Activated T-cell treated with anti-CD3 and anti-CD28 coated beads, Interleukin-2, amount 50 U/mL, for 48 hours (primary cell): ENCODE measurements around the gene SLC35F5.
A peak's percentile ranks its signal among the peaks of the same experiment; 100 is the strongest.
"Not testable (repeated sequence)": the region's sequence is repeated elsewhere in the genome, so short reads cannot be mapped to it uniquely, and the experiment has no call there.

Experiments
- DNase-seq, 2 experiments: peaks; one replicate each; pipeline ENCODE4 v3.0.0-alpha.2; 2020

Gene SLC35F5, protein sequence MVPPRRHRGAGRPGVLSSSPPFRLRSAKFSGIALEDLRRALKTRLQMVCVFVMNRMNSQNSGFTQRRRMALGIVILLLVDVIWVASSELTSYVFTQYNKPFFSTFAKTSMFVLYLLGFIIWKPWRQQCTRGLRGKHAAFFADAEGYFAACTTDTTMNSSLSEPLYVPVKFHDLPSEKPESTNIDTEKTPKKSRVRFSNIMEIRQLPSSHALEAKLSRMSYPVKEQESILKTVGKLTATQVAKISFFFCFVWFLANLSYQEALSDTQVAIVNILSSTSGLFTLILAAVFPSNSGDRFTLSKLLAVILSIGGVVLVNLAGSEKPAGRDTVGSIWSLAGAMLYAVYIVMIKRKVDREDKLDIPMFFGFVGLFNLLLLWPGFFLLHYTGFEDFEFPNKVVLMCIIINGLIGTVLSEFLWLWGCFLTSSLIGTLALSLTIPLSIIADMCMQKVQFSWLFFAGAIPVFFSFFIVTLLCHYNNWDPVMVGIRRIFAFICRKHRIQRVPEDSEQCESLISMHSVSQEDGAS

DNA sequence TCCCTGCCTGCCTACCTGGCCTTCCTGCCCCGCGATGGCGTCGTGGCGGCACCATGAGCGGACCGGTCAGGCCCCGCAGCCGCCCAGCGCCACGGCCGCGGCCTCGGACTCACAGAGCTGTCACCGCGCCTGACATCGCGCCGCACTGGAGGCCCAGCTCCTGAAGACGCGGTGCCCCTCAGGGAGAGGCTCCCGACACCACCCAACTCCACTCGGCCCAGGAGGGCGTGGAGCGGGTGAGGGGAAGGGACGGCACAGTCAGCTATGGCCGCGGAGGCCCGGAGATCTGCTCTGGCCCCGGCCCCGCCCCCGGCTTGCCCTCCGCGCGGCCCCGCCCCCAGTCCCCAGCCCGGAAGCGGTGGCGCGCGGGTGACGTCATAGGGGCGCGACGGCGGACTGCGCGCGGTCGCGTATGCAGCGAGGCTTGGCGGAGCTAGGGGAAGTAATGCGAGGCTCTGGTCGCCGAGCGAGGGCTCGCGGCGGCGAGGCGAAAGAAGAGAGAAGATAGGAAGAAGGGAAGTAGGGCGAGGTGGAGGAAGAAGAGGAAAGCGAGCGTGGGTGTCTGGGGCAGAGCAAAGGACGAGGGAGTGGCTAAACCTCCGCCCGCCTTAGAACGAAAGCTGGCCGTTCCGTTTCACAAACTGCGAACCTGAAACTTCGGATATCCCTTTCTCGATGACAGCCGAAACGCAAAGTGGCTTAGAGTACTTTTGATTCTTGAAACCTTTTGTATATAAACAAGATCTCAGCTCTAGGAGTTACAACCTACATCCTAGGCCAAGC is at the start of gene SLC35F5:
Gene SLC35F5, minus strand, starts transcription at position 288 of the 783 bp plus-strand sequence. Its CDS starts 233 bp downstream, at position 55.
- peak; percentile 95 for DNase-seq

DNA sequence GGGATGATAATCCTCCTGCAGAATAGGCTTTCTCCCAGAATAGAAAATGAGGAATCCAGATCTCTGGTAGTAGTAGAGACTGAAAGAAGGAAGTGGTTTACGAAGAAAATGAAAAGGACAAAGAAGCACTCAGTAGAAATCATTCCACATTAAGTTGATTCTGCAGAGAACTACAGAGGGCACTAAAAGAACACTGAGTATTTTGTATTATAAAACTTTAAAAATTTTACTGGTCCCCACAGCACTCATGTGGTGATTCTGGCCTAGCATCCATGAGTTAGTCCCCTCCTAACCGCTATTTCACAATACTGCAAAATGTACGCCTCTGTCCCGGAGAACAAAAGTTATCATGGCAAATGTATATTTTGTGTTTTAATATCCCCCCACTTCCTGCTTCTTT is 42.9 kb upstream of the SLC35F5 start:
- DNase-seq = no peak

DNA sequence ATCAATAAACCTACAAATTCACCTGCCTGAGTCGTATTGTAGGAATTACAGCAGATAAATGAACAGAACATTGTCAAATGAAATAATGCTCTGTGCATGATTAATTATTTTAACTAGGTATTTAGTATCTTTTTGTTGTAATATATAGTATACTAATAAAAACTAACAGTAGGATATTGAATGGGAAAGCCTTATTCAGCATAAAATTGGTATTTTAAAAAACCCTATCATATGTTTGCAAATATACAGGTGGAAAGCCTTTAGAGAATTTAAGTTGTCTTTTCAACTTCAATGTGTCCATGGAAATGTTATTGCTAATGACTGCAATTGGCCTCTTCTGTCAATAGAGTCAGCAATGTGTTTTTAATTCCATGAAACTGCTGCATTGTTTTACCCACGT is 40.8 kb upstream of the SLC35F5 start:
- DNase-seq = no peak

DNA sequence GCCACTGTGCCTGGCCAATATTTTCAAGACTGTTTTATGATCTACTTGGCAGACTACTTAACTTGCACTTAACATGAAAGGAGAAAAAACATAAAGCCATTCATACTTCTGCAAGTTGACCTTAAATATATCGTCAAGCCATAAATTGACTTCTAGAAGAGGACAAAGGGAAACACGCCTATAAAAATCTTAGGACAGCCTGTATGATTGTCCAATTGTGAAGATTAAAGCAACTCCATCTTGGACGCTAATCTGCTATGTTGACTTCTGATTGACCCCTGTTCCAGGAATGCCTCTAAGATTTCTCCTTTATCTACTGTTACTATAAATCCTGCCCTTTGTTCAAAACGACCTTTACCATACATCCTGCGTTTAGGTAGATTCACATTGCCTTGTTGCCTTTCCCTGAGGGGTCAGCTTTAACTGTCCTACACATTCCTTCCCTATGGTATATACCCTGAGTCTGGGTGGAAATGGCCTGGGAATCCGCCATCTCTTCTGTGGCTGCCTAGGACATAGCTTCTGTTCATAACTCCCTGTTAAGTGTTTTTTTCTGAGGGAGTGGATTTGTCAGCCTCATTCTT is 40.2 kb upstream of the SLC35F5 start:
- DNase-seq = no peak

DNA sequence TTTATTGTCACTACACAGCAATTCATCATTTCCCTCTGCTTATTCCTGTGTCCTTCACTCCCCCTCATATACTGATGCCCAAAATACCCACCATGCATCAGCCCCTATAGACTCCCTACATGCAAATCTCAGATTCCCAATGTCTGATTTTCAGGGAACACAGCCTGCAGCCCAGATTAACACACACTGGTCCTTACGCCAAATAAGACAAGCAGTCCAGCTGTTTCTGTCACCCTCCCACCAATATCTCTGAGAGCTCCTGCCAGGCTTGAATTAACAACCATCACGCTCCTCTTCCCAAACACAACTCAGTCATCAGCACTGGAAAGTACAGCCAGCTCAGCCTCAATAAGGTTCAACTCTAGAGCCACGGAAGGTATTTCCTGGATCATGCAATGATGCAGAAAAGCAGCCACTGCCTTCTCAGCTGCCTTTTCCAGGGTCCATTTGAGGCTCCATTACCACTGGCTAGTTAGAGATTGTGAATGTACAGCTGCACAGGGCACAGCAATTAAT is 39.0 kb upstream of the SLC35F5 start:
- no peak for DNase-seq

DNA sequence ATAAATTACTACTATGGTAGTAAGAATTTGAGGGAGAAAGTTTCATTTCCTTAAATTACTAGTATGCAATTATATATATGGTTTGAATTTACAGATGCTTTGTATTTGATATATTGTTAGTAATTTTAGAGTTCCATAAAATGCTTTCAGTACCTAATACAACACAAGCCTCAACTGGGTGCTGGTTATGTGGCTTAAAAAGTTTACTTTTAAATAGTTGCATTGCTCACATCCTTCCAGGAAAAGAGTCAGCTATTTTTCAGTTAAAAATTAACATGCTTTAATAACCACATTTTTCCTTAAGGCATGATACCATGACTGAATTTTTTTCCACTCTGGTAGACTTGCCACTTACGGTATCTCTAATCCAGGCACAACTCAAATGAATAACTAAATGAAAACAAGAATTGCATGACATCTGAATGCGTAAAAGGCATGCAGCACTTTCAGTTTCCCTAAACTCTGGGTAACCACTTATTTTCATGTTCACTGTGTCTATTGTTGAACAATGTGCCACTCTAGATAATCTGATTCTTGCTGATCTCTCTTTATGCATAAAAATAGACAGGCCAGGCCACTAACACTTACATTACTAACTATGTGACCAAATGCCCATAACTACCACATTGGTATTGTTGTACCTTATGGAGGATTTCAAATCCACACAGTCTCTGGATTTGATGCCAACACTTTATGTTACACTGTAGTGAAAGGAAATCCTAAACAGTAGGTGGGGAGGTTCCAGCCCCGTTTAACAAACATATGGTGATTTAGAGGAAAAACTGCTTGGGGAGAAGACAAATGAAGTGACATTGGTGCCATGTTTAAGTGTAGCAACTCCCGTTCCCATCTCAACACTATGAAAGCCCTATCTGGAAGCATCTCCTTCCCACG is 35.5 kb upstream of the SLC35F5 start:
- peak in 1 of 2 experiments; percentile 23 for DNase-seq

DNA sequence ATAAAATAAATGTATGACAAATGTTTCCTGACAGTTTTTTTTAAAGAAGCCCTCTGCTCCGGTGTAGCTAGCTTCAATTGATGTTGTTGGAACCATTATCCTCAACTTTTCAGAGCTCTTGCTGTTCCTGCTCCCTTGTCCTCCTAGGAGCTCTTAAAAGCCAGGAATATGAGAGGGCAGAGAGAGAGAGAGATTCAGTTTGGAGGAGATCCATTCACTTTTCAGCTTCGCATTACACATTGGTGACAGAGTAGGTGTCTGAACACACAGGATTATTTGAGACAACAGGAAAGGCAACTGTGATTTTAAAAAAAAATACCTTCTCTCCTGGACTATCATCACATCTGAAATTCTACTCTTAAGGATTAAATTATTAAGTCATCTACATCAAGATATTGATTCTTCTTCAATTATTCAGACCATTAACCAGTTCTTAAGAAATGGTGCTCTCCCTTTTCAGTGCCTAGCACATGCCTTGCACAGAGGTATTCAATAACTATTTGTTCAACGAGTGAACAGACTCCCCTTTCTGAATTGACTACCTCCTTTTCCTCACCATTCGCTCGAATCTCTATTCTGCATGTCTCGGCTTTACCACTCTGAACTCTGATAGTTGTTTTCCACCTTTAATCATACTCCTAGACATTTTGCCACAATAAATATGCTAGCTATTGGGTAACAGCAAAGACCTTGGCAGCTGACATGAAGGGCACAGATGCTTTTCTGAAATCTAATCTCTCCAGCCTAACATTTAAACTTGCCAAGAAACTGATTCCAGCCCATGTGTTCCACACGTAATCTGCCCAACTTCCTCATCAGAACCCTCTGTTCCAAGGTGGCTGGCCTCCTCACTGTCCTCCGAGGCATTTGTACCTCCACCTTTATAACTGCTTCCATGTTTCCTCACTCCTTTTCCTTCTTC is 28.6 kb upstream of the SLC35F5 start:
- DNase-seq = no peak

DNA sequence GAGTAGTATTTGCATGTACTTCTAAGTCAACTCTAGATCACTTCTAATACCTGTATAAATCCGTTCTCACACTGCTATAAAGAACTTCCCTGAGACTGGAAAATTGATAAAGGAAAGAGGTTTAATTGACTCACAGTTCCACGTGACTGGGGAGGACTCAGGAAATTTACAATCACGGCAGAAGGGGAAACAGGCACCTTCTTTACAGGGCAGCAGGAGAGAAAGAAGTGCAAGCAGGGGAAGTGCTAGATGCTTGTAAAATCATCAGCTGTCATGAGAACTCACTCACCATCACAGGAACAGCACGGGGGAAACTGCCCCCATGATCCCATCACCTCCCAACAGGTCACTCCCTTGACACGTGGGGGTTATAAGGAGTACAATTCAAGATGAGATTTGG is 24.0 kb upstream of the SLC35F5 start:
- DNase-seq = no peak

DNA sequence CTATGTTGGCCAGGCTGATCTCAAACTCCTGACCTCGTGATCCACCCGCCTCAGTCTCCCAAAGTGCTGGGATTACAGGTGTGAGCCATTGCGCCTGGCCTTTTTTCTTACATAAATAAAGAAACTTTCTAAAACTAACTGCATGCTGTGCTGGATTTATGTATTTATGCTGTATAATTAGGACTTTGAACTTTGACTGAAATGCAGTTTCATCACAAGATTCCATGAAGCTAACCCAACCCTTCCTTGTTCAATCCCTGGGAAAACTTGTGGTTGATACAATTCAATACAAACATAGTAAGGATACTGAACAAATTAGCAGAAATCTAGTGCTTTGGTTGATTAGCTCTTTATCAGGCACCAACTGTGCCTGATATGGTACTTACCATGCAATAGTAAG is 20.9 kb upstream of the SLC35F5 start:
- no peak for DNase-seq

DNA sequence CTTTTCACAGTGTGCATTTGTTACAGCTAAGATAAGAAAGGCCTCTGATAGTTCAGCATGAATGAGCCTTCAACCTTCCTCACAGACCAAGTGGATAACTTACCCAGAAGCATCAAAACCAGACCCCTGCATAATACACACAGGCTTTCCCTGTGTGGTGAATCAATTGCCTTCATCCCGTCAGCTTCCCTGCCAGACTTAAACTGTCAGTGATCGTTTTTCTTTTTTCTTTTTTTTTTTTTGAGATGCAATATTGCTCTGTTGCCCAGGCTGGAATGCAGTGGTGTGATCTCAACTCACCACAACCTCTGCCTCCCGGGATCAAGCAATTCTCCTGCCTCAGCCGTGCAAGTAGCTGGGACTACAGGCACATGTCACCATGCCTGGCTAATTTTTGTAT is 20.5 kb upstream of the SLC35F5 start:
- no peak for DNase-seq

DNA sequence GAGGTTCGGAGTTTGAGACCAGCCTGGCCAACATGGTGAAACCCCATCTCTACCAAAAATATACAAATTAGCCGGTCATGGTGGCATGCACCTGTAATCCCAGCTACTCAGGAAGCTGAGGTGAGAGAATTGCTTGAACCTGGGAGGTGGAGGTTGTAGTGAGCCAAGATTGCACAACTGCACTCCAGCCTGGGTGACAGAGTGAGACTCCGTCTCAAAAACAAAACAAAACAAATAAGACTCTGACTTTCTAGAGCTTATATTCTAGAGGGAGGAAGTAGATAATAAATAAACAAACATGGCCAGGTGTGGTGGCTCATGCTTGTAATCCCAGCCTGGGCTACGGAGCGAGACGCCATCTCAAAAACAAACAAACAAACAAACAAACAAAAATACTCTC is 18.2 kb upstream of the SLC35F5 start:
- DNase-seq = not testable (repeated sequence)

DNA sequence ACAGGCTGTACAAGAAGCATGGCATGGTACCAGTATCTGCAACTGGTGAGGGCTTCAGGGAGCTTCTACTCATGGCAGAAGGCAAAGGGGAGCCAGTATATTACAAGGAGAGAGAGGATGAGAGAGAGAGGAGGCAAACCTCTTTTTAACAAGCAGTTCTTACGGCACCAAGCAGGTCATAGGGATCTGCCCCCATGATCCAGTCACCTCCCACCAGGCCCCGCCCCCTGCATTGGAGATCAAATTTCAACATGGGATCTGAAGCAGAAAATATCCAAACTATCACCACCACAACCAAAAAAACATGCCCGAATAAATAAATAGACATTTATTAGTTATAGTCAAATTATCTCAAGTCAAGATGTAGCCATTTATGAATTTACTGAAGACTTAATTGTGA is 14.5 kb upstream of the SLC35F5 start:
- no peak for DNase-seq

DNA sequence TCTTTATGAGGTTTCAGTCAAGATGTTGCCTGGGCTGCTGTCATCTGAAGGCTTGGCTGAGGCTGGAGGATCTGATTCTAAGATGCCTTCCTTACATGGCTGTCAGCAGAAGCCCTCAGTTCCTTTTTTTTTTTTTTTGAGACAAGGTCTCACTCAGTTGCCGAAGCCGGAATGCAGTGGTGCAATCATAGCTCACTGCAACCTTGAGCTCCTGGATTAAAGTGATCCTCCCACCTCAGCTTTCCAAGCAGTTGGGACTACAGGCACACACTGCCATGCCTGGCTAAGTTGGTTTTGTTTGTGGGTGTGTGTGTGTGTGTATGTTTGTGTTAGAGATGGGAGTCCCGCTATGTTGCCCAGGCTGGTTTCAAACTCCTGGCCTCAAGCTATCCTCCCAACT is 13.1 kb upstream of the SLC35F5 start:
- no peak for DNase-seq

DNA sequence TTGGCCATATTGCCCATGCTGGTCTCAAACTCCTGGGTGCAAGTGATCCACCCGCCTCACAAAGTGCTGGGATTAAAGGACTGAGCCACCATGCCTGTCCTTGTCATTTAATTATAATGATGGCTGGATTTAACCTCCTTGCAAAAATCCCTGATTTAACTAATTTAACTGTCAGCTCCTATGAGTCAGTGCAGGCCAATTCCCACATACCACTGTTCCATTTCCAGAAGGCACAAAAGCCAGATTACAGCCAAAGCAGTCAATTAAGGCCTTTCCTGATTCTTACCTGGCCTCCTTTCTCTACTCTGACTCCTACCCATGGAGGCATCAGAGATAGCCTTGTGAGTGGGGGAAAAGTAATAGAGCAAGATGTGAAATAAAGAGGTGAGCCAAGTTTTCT is 12.3 kb upstream of the SLC35F5 start:
- no peak for DNase-seq

DNA sequence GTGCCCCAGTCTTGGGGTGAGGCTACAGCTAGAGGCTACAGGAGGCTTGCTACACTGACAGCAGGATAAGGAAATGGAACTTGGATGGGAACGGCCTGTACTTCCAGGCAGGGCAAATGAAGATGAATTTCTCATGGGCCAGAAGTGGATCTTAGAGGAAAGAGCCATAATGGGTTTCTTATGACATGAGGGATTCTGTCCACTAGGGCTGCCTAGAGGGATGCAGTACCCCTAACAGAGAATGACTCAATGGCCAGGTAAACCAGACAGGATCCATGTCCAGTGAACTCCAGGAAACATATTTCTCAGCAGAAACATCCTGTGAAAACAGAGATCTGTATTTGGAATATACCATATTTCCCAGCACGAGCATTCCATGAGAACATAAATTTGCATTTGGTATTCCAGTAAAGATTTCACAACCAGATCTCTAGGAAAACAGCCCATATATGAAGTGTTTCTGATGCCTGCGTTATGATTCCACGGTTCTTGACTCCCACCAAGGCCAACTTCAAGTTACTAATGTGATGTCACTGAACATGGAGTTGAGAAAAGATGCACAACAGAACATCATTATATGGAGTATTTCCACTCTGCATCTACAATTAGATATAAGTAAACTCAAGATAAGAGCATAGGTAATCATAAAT is 11.5 kb upstream of the SLC35F5 start:
- DNase-seq = no peak

DNA sequence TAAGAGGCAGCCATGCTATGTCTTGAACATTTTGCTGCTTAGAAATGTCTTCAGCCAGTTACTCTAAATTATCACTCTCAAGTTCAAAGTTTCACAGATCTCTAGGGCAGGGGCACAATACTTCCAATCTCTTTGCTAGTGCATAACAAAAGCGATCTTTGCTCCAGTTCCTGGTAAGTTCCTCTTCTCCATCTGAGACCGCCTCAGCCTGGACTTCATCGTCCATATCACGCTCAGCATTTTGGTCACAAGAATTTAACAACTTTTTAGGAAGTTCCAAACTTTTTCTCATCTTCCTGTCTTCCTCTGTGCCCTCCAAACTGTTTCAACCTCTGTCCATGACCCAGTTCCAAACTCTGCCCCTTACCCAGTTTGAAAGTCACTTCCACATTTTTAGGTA is 8.8 kb upstream of the SLC35F5 start:
- DNase-seq = no peak

DNA sequence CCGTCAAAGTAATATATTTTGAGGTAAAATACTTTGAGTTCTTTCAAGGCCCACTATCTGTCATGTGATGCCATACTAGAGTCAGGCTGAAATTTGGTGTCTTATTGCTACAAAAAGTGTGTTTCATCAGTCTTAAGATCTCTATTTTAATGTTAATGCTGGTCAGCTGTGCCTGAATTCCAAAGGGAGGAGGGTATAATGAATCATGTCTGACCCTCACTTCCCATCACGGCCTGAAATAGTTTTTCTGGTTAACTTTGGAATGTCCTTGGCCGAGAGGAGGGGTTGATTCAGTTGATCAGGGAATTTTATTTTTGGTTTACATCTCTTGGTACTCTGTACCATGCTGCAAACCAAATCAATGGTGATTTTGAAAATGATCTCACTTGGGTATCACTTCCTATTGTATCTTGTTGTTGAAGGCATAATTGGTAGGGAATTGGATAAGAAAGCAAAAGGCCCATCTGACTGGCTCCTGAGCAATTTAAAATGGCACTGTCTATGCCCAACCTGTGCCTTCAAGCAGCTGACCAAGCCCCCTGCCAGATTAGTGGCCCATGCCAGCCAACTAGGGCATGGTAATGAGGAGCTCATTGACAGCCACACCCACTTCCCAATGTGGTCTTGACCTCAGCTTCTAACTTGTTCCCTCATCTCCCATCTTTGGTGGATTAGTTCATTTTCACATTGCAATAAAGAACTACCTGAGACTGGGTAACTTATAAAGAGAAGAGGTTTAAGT is 6.1 kb upstream of the SLC35F5 start:
- no peak for DNase-seq

DNA sequence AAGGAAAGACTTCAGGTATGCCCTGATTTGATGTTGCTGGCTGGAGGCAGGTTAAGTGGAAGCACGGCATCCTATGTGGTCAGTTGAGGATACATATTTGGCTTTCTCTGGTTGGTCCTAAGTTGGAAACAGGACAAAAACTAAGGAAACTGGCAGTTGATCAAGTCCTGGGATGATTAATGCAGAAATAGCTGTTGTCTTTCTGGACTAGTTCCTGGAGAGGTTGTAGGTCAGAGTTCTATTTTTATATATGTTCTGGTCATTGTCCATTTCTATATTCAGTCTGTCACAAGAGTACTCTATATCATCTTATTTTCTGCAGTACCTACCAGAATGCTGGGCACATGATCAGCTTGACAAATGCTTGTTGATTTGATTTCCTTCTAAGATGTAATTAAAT is 4.0 kb upstream of the SLC35F5 start:
- DNase-seq = no peak

DNA sequence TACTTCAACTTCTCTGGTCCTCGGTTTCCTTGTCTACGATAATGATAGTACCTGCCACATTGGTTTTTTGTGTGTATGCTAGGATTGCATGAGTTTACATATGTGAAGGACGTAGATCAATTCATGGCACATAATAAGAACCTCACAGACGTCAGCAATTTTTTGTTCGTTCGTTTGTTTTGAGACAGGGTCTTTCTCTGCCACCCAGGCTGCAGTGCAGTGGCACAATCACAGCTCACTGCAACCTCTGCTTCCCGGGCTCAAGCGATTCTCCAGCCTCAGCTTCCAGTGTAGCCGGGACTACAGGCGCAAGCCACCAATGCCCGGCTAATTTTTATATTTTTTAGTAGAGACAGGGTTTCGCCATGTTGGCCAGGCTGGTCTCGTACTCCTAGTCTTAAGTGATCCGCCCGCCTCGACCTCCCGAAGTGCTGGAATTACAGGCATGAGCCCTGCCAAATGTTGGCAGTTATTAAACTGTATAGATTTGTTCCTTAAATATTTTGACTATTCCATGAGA is 756 bp upstream of the SLC35F5 start:
- DNase-seq = peak in 1 of 2 experiments; percentile 20
